GM10266 (cell line): ENCODE data around the gene TSPAN4.

Experiments used
- DNase-seq: peaks from one replicate; pipeline ENCODE4 v3.0.0; 2012; ENCODE audit errors: extremely low spot score
- TF ChIP-seq, protein P1 (sequence below): IDR thresholded peaks from 2 replicates; pipeline ENCODE4 v1.5.1; 2012; ENCODE audit warnings: mild to moderate bottlenecking, low read depth; ENCODE audit not compliant: control insufficient read depth, insufficient read depth; ENCODE audit errors: missing control alignments

The TSPAN4 gene

DNA sequence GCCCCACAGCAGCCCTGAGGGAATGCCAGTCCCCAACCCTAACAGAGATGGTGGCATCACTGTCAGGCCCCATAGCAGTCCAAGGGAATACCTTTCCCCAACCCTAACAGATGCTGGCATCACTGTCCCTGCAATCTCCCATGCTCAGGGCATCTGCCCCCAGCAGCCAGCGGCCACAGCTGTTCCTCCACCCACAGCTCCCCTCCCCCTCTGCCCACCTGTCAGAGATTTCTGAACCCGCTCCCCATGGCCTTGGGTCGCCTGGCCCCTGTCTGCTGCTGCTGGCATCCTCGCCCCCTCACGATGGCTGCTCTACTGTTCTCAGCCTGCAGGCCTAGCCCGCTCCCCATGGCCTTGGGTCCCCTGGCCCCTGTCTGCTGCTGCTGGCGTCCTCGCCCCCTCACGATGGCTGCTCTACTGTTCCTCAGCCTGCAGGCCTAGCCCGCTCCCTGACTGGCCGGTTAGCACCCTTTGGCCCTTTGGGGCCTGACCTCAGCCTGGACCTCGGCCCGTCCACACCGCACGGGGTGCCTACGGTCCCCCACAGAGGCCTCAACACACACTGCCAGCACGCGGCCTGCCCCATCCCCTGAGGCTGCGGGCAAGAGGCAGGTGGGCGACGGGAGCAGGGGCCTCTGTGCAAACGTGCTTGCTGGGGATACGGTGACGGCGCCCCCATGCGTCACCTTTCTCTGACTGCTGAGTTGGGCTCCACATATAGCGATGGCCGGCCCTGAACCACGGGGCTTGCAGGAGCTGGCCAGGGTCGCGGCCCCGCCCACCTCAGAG lies 47.2 kb downstream of the TSPAN4 start:
- DNase-seq, result no peak
- TF ChIP-seq, protein P1, sequence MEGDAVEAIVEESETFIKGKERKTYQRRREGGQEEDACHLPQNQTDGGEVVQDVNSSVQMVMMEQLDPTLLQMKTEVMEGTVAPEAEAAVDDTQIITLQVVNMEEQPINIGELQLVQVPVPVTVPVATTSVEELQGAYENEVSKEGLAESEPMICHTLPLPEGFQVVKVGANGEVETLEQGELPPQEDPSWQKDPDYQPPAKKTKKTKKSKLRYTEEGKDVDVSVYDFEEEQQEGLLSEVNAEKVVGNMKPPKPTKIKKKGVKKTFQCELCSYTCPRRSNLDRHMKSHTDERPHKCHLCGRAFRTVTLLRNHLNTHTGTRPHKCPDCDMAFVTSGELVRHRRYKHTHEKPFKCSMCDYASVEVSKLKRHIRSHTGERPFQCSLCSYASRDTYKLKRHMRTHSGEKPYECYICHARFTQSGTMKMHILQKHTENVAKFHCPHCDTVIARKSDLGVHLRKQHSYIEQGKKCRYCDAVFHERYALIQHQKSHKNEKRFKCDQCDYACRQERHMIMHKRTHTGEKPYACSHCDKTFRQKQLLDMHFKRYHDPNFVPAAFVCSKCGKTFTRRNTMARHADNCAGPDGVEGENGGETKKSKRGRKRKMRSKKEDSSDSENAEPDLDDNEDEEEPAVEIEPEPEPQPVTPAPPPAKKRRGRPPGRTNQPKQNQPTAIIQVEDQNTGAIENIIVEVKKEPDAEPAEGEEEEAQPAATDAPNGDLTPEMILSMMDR, result no peak

DNA sequence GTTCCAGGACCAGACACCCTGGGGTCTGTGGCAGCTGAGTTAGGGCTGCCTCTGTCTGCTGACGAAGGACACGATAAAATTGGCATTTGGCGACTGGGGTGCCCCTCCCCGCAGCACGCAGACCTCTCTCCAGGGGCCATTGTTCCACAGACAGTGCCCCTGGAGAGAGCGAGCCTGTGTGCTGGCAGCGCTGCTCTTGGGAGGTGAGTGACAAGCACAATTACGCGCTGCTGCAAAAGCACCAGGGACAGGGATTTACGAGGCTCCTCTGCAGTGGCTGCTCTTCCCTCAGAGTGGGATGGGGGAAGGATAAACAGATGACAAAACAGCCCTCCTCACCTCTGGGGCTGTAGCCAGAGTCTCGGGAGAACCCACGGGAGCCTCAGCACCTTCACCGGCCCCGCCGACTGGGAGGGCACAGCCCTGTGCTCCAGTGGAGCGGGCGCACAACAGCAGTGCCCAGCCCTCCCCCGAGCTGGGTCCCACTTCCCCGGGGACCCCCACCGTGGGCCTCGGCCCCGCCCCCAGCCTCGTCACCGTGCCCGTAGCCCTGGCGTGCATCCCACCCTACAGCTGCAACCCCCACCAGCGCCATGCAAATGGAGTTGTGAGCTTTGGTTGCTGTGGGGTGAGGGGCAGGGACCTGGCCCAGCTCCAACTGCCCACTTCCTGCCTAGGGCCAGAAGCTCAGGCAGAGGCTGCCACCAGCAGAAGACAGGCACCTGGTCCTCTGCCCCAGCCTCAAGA lies 48.3 kb downstream of the TSPAN4 start:
- TF ChIP-seq, protein P1, result no peak

DNA sequence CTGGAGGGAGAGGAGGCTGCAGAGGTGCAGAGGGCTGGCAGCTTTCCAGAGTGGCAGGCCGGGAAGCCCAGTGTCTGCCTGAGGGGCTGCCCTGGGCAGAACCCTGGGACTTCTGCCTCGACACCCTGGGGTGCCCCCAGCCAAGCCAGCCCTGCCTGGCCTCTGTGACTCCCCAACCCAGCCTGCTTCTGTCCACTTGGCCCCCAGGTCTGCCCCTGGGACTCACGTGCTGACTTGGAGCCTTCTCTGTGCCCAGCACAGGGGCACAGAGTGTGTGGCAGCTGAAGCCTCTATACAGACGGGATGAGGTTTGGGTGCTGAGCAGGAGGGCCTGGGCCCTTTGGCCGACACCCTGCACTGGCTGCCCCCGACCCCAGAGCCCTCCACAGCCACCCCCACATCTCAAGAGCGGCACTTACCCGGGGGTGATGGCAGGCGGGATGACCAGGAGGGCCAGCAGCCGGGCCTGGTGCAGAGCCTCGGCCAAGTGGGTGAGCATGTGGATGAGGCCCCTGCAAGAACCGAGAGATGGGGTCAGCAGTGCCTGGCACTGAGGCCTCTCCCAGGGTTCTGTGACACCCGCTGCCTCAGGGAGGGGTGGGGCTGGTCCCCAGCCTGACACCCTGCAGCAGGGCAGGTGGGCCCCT lies 50.5 kb downstream of the TSPAN4 start:
- no peak for DNase-seq
- TF ChIP-seq, protein P1, result no peak

More for the DNA sequence above, 48.3 kb downstream of the TSPAN4 start:
- DNase-seq, result no peak

DNA sequence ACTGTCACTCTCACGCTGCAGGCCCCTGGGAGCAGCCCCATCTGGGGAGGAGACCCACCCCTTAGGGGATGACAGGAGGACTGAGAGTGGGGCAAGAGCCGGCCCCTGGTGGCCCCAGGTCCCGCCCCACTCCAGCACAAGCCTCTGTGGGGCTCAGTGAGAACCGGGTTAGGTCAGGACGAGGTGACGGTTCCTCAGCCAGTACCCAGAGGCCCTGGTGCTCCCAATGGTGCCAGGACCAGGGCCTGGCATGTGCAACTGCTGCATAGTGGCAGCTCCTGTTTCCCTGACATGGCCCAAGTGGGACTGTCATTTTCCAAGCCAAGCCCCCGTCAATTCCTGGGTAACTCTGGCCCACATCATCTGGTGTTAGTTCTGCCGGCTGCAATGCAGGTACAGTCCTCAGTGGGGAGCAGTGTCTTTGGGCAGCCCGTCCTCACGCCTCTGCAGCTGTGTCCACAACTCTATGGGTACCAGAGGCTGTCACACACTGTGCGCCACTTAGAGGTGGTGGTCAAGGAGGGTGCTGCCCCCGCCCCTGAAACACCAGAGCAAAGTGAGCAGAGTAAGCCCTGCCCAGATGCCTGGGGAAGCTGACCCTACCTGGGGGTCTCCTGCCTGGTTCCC lies 52.0 kb downstream of the TSPAN4 start:
- TF ChIP-seq, protein P1, result no peak
- DNase-seq, result no peak

DNA sequence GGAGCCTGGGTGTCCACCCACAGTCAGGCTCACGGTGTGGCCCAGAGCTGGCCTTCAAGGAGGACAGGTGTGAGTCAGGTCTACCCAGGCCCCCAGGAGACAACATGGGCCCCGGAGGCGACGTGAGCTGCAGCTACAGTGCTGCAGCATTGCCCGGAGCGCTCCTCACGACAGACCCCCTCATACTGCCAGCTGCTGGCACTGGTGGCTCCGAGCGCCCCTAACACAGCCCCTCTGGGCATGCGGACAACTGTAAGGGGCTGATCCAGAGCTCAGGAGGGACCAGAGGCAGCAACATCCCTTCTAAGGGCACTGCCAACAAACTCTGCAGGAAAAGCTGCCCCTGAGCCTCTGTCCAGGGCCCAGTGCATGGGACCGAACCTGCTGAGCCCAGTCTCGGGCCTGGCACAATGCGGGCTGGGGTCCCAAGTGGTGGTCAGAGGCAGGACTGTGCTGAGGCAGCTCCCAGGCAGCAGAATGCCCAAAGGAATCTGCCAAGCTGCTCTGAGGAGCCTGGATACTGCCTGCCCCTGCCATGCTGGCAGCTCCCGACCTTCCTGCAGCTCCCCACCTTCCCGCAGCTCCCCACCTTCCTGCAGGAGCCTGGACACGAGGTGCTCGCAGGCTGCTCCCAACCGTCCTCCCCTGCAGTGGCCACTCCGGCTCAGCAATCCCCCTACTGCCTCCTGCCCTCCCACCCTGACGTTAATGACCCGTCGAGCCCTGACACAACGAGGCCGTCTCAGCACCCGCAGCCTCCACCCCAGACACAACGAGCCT lies 52.9 kb downstream of the TSPAN4 start:
- no peak for DNase-seq
- TF ChIP-seq, protein P1, result no peak

DNA sequence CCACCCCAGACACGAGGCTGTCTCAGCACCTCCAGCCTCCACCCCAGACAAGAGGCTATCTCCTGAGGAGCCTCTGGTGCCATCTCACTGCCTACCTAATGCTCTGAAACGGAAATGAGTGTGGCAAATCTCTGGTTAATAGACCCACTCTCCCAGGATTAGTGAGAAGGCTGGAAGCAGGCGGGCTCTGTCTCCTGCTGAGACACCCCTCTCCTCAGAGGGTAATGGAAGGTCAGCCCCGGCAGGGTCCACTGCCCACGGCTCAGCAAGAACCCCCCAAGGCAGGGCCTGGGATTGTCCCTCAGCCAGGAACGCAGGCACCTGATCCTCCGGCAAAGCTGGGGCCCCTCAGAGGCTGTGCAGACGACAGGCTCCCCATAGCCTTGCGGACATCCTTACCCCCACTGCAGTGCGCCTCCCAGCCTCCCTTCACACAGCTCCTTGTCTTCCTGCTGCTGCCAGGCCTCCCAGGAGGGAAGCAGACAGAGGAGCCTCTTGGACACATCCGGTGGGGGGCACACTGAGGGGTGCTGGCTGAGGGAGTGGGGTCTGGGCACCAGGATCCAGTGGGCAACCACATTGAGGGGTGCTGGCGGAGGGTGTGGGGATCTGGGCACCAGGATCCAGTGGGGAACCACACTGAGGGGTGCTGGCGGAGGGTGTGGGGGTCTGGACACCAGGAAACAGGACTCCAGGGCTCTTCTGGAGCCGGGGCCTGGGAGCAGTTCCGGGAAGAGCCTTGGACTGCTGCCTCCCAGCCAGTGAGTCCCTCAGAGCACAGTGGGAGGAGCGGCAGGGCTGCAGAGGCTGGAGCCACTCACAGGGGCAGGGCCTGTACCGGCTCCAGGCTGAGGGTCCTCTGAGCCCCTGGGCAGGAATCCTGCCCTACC lies 54.8 kb downstream of the TSPAN4 start:
- TF ChIP-seq, protein P1, result no peak
- no peak for DNase-seq
